Hepatic stellate cell (primary cell): ENCODE data around the gene ACO1.

ENCODE experiments used
- DNase-seq: peaks from one replicate; pipeline ENCODE4 v3.0.0; 2011; ENCODE audit warnings: low spot score

ACO1 gene

DNA sequence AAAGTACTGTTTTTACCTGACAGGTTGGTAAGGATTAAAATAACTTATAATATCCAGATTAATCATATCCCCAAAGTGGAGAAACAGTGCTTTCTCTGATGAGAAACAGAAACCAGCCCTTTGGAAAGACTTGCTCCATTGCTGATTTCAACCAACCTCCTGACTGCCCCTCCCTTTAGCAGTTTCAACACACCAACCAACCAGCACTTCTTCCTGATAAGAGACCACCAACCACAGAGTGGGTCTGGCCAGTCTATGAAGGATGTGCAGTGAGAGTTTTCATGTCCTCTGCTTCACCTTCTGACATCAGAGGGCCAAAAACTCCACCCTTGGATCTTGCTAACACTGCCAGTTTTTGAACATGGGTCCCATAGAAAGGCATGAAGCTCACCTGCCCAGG is 113.5 kb downstream of the ACO1 start:
- no peak for DNase-seq

- DNase-seq: peak; percentile 9
Observed at GRCh38 chr9:32500768-32501167, 116.3 kb downstream of the ACO1 start.

DNA sequence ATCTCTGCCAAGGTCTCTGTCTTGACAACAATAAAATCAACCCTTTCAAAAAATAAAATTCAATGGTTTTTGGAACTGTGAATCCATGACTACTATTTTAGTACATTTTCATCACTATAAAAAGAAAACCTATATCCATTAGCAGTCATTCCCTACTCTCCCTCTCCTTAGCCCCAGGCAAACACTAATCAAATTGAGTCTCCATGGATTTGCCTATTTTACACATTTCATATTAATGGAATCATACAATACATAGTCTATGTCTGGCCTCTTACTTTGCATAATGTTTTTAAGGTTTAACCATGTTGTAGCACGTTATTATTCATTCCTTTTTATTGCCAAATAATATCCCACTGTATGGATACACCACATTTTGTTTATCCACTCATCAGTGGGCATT is 117.4 kb downstream of the ACO1 start:
- DNase-seq: no peak

DNA sequence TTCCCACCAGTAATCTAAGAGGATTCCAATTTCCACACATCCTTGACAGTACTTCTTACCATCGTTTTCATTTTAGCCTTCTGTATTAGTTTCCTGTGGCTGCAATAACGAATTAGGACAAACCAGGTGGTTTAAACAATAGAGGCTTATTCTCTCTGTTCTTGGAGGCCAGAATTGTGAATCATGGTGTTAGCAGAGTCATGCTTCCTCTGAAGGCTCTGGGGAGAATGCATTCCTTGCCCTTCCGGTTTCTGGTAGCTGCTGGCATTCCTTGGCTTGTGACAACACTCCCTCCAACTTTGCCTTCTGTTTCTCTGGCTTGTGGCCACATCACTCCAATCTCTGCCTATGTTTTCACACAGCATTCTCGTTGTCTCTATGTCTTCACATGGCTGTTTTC is 118.0 kb downstream of the ACO1 start:
- no peak for DNase-seq

- DNase-seq: no peak
Observed at GRCh38 chr9:32503008-32503407, 118.6 kb downstream of the ACO1 start.
